Stimulated activated CD4-positive, alpha-beta T cell treated with anti-CD3 and anti-CD28 coated beads, TNF-alpha, amount 100 ng/mL, for 4 hours (primary cell): ENCODE measurements around the gene TCF23.
A peak's percentile ranks its signal among the peaks of the same experiment; 100 is the strongest.
"Not testable (repeated sequence)": the region's sequence is repeated elsewhere in the genome, so short reads cannot be mapped to it uniquely, and the experiment has no call there.

Source experiments
- DNase-seq, 3 experiments: peaks; one replicate each; pipeline ENCODE4 v3.0.0-alpha.2; 2020; ENCODE audit warnings: low read depth in 3 of 3

TCF23 gene

DNA sequence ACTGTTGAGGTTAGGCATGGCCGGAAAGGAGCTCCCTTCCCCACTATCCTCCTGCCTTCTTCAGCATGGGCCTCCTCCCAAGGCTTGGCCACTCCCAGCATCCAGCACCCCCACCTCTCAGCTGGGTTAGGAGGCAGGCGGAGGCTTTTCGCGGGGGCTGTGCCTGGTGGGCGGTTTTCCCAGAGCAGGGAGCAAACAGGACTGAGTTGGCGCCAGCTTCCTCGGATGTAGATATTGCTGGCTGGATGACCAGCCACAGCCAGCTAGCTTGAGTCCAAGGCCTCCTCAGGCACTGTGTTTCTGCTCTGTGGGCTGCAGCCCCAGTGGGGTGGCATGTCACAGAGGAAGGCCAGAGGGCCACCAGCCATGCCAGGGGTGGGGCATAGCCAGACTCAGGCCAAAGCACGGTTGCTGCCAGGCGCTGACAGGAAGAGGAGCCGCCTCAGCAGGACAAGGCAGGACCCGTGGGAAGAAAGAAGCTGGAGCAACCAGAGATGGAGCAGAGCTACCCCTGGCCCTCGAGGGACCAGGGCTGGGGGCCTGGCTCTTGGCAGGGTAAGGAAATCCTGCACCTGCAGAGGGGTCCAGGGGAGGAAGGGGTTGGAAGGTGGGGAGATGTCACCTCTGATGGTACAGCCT lies at the start of gene TCF23:
TCF23 (plus strand) TSS at position 204 of the 639 bp plus-strand sequence; CDS start at position 334, 130 bp downstream.
- no peak for DNase-seq

GRCh38 chr2:27099334-27099955 lies 49.4 kb upstream of the TCF23 start:
- no peak for DNase-seq

GRCh38 chr2:27100036-27100435 lies 48.8 kb upstream of the TCF23 start:
- DNase-seq, result no peak

GRCh38 chr2:27102329-27102728 lies 46.5 kb upstream of the TCF23 start:
- DNase-seq, result no peak

GRCh38 chr2:27105981-27106380 lies 42.8 kb upstream of the TCF23 start:
- no peak for DNase-seq

GRCh38 chr2:27108221-27108620 lies 40.6 kb upstream of the TCF23 start:
- no peak for DNase-seq

- no peak for DNase-seq
Measured at GRCh38 chr2:27109083-27109482, 39.7 kb upstream of the TCF23 start.

GRCh38 chr2:27110603-27111352 lies 38.0 kb upstream of the TCF23 start:
- DNase-seq, result not testable (repeated sequence)

DNA sequence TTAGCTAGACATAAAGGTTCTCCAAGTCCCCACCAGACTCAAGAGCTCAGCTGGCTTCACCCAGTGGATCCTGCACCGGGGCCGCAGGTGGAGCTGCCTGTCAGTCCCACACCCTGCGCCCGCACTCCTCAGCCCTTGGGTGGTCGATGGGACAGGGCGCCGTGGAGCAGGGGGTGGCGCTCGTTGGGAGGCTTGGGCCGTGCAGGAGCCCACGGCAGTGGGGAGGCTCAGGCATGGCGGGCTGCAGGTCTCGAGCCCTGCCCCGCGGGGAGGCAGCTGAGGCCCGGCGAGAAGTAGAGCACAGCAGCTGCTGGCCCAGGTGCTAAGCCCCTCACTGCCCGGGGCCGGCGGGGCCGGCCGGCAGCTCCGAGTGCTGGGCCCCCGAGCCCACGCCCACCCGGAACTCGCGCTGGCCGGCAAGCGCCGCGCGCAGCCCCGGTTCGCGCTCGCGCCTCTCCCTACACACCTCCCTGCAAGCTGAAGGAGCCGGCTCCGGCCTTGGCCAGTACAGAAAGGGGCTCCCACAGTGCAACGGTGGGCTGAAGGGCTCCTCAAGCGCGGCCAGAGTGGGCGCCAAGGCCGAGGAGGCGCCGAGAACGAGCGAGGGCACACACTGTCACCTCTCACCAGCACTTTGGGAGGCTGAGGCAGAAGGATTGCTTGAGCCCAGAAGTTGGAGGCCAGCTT lies 37.3 kb upstream of the TCF23 start:
- not testable (repeated sequence) for DNase-seq

GRCh38 chr2:27115519-27115918 lies 33.3 kb upstream of the TCF23 start:
- no peak for DNase-seq

GRCh38 chr2:27117995-27118524 lies 30.7 kb upstream of the TCF23 start:
- DNase-seq, result no peak

GRCh38 chr2:27118525-27119329 lies 30.1 kb upstream of the TCF23 start, which contains the start of gene CGREF1:
Gene CGREF1 (minus strand): TSS chr2:27119128. CDS start chr2:27104366, 14,762 bp downstream.
- peak in 1 of 3 experiments; percentile 26 for DNase-seq

GRCh38 chr2:27119330-27119670 lies 29.5 kb upstream of the TCF23 start:
- not testable (repeated sequence) for DNase-seq

- no peak for DNase-seq
Measured at GRCh38 chr2:27121906-27122305, 26.9 kb upstream of the TCF23 start.

- DNase-seq, result no peak
Measured at GRCh38 chr2:27122791-27123190, 26.0 kb upstream of the TCF23 start.

- peak; percentile 32 to 56 (median 37) for DNase-seq
Measured at GRCh38 chr2:27123302-27124150, 25.3 kb upstream of the TCF23 start, which contains the start of gene ABHD1. Gene ABHD1 (plus strand): TSS chr2:27123815. CDS start chr2:27123949, 134 bp downstream.

DNA sequence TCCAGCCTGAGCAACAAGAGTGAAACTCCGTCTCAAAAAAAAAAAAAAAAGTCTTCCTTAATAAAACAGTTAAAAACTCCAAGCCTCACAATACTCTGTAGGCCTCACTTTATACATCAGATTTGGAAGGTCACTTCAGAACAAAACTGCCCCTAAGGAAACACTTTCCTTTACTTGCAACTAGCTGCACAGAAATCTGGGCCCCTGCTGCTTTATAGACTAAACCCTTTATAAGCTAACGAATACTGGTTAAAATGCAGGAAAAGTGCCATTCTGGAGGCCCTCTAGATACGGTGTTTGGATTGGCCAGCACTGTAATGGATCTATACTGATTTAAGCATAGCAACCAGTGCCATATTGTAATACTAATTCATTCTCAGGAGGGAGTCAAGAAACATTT lies 23.7 kb upstream of the TCF23 start:
- DNase-seq, result no peak

DNA sequence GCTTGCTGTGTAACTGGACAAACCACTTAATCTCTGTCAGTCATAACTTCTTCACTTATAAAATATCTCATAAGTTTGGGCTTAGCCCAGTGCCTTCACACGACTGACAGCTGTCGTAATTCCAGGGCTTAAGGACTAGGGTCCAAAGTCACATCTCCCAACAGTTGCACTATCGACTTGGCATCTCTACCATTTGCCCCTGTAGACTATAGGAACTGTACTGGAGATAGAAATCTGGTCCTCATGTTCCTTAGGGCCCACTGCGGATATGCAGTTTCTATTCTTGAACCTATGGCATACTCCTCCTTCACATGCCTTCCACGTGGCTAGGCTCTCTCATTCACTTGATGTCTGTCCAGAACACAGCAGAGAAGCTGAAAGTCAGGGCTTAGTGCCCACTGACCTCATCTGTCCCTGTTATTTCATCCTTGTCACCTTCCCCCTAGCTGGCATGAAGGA lies 22.5 kb upstream of the TCF23 start:
- no peak for DNase-seq

GRCh38 chr2:27127883-27128667 lies 20.7 kb upstream of the TCF23 start:
- no peak for DNase-seq
